Ishikawa (cell line): ENCODE data around the gene OAS3.

Experiments
- EGR1 ChIP-seq: IDR thresholded peaks from 2 replicates; pipeline ENCODE4 v1.6.1; 2012
- EP300 ChIP-seq: IDR thresholded peaks from 2 replicates; pipeline ENCODE4 v1.6.1; 2012; ENCODE audit warnings: borderline replicate concordance
- FOXM1 ChIP-seq: IDR thresholded peaks from 2 replicates; pipeline ENCODE4 v1.6.1; 2012; ENCODE audit warnings: low read depth, borderline replicate concordance
- MAX ChIP-seq: IDR thresholded peaks from 2 replicates; pipeline ENCODE4 v1.6.1; 2012
- RAD21 ChIP-seq: IDR thresholded peaks from 2 replicates; pipeline ENCODE4 v1.6.1; 2012; ENCODE audit warnings: low read depth
- TCF12 ChIP-seq: IDR thresholded peaks from 2 replicates; pipeline ENCODE4 v1.6.1; 2012; ENCODE audit warnings: low read depth
- USF1 ChIP-seq: IDR thresholded peaks from 2 replicates; pipeline ENCODE4 v1.6.1; 2012
- YY1 ChIP-seq: IDR thresholded peaks from 2 replicates; pipeline ENCODE4 v1.6.1; 2012; ENCODE audit warnings: low read depth
- ZBTB7A ChIP-seq: IDR thresholded peaks from 2 replicates; pipeline ENCODE4 v1.6.1; 2012; ENCODE audit warnings: low read depth

- TF ChIP-seq YY1 = no peak
- no peak for TF ChIP-seq MAX
- no peak for TF ChIP-seq TCF12
- no peak for TF ChIP-seq EGR1
- TF ChIP-seq EP300 = no peak
- TF ChIP-seq ZBTB7A = no peak
- no peak for TF ChIP-seq RAD21
- no peak for TF ChIP-seq FOXM1
- no peak for TF ChIP-seq USF1
These were observed 9.0 kb downstream of the OAS3 start for GRCh38 chr12:112947314-112947713.
